Activated T-cell treated with anti-CD3 and anti-CD28 coated beads for 4 hours (primary cell): ENCODE data around the gene PHAX.
A peak's percentile ranks its signal among the peaks of the same experiment; 100 is the strongest.
"Not testable (repeated sequence)": the region's sequence is repeated elsewhere in the genome, so short reads cannot be mapped to it uniquely, and the experiment has no call there.

Source experiments
- DNase-seq: peaks from one replicate; pipeline ENCODE4 v3.0.0-alpha.2; 2020

The PHAX gene, protein sequence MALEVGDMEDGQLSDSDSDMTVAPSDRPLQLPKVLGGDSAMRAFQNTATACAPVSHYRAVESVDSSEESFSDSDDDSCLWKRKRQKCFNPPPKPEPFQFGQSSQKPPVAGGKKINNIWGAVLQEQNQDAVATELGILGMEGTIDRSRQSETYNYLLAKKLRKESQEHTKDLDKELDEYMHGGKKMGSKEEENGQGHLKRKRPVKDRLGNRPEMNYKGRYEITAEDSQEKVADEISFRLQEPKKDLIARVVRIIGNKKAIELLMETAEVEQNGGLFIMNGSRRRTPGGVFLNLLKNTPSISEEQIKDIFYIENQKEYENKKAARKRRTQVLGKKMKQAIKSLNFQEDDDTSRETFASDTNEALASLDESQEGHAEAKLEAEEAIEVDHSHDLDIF

GRCh38 chr5:126600631-126601511 is at the start of gene PHAX:
TSS of gene PHAX (plus strand) at chr5:126600947. CDS start at chr5:126600963, 16 bp downstream.
- peak; percentile 57 for DNase-seq

GRCh38 chr5:126552614-126553013 is 48.1 kb upstream of the PHAX start:
- DNase-seq: no peak

GRCh38 chr5:126555101-126555500 is 45.6 kb upstream of the PHAX start:
- not testable (repeated sequence) for DNase-seq

GRCh38 chr5:126561908-126562307 is 38.8 kb upstream of the PHAX start:
- no peak for DNase-seq

GRCh38 chr5:126562823-126563222 is 37.9 kb upstream of the PHAX start:
- DNase-seq: no peak

DNA sequence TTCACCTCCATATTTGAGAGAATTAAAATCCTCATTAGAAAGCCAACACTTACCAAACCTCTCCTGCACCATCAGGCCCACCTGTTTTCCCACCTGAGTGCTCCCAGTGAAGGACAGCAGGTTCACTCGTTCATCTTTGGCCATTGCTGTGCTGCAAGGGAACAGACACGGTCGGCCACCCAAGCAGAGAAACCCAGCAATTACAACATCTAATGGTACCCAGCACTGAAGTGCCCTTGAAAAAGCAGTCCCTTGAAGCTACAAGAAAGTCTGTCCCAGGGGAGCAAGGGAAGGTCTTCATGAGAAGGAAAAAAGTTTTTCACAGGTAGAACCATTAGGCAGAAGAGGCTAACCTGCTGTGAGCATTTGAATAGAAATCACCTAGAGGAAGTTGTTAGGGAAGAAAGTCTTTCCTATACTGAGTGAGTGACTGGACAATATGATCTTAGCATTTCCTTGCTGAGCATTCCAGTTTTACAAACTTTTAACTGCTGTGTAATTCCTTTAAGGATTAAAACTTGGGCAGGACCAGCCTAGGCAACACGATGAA is 32.5 kb upstream of the PHAX start:
- no peak for DNase-seq

- DNase-seq: no peak
These were observed 25.1 kb upstream of the PHAX start for GRCh38 chr5:126575644-126576043.

DNA sequence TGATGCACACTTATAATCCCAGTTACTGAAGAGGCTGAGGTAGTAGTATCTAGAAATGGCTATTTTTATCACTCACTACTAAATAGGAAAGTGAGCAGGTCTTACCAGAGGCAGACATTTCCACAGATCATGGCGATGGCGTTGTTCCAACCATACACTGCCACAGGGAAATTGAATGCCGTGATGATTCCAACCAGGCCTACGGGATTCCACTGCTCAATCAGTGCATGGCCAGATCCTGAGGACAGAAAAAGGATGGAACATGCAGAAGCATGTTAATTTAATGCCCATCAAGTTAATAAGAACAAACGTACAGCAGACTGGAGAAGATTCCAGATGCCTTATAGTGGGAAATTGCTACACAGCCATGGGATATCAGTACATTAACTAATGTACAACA is 23.8 kb upstream of the PHAX start:
- no peak for DNase-seq

DNA sequence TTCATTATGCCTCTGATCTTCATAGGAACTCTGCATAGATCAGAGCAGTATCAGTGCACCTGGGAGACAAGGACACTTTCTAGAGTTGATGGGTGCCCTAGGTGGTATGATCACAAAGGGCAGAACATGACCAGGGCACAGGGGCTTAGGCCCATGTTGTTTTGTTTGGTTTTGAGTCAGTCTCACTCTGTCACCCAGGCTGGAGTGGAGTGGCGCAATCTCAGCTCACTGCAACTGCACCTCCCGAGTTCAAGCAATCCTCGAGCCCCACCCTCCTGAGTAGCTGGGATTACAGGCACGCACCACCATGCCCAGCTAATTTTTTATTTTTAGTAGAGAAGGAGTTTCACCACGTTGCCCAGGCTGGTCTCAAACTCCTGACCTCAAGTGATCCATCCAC is 23.3 kb upstream of the PHAX start:
- DNase-seq: no peak

DNA sequence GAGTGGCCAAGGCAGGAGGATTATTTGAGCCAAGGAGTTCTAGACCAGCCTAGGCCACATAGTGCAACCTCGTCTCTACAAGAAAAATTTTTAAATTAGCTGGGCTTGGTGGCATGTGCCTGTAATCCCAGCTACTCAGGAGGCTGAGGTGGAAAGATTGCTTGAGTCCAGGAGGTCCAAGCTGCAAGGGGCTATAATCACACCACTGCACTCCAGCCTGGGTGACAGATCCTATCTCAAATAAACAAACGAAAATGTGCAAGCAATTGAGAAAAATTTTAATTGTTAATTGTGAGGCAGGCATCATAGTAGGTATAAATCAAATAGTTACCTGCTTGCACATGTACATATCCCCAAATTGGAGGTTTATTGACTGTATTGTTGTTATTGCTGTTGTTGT is 21.0 kb upstream of the PHAX start:
- DNase-seq: no peak

- no peak for DNase-seq
These were observed 17.0 kb upstream of the PHAX start for GRCh38 chr5:126583761-126584160.

DNA sequence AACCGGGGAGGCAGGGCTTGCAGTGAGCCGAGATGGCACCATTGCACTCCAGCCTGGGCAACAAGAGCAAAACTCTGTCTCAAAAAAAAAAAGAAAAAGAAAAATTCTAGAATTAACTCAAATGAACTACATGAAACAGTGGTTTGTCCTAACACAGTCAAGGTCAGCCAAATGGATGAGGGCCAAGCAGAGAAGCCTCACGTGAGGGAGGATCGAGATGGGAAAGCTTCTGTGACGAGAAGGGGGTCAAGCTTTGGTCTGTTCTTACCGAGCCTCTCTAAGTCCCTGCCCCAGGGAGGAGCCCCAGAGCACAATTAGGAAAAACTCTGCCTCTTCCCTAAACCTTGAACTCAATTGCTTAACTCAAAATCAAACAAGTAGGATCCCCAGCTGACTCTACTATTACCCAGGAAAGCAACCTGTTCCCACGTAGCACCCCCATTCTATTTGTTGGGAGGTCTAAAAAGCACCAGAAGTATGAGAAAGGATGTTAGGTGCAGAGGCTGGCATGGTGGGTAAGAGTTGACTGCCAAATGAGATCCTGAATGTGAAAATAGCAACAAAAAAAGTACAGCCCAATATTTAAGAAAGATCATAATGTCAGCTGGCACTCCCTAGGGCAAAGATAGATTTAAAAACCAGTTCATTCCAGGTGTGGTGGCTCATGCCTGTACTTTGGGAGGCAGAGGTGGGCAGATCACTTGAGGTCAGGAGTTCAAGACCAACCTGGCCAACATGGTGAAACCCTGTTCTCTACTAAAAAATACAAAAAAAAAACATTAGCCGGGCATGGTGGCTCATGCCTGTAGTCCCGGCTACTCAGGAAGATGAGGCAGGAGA is 13.0 kb upstream of the PHAX start:
- no peak for DNase-seq

- DNase-seq: no peak
These were observed 11.0 kb upstream of the PHAX start for GRCh38 chr5:126589536-126590297.

- DNase-seq: no peak
These were observed 9.2 kb upstream of the PHAX start for GRCh38 chr5:126591549-126591948.

DNA sequence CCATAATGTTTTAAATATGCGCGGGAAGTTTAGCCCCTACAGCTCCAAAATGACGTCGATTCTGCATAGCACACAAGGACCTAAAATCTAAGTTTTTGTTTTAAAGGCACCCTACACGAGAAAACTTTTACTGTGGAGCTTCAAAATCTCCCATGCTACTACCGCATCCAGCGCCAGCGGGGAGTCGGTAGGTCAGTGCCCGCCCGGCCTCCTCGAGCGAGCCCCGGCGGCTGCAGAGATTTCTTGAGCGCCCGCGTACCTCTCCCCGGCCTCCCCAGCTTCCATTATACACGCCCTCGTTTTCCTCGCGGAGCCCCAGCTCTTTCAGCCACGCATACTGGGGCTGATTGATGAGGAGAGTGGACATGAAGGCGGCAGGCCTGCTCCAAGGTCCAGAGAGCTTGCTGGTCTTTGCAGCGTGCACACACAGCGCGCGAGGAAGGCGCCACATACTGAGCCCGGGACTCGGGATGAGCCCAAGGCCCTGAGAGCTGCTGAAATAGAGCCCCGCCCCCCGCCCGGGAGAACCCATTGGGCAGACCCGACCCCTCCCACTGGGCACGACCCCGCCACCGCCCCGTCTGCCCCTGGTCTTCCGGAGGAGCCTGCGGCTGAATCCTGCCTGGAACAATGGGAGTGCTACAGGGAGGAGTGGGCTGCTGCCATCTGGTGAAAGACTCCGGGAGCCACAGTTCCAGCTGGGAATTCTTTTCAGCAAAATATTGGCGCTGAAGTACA is 5.8 kb upstream of the PHAX start, which contains the start of gene ALDH7A1:
Gene ALDH7A1, minus strand, starts transcription at position 472 of the 738 bp plus-strand sequence. Its CDS starts 21 bp downstream, at position 451.
- peak; percentile 7 for DNase-seq

- no peak for DNase-seq
These were observed 5.2 kb upstream of the PHAX start for GRCh38 chr5:126595486-126596083.

- DNase-seq: no peak
These were observed 3.6 kb upstream of the PHAX start for GRCh38 chr5:126597156-126597555.

- DNase-seq: no peak
These were observed 1.2 kb upstream of the PHAX start for GRCh38 chr5:126599499-126599898.

GRCh38 chr5:126599971-126600630 is 646 bp upstream of the PHAX start:
- DNase-seq: not testable (repeated sequence)

DNA sequence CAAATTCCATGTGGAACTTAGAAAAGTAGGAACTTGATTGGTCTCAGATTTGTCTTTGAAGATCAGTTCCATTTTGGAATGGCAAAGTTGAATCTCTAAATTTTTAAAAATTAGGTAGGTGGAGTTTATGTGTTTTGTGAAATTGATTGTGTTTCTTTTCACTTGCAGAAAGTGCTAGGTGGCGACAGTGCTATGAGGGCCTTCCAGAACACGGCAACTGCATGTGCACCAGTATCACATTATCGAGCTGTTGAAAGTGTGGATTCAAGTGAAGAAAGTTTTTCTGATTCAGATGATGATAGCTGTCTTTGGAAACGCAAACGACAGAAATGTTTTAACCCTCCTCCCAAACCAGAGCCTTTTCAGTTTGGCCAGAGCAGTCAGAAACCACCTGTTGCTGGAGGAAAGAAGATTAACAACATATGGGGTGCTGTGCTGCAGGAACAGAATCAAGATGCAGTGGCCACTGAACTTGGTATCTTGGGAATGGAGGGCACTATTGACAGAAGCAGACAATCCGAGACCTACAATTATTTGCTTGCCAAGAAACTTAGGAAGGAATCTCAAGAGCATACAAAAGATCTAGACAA is 2.8 kb downstream of the PHAX start:
- no peak for DNase-seq
